T-helper 1 cell (primary cell): Measurements from ENCODE around the gene RALGAPA2.

ENCODE experiments used
- DNase-seq, 5 donors: peaks; one replicate each; pipeline ENCODE4 v3.0.0-alpha.2; 2012 to 2020

The RALGAPA2 gene

DNA sequence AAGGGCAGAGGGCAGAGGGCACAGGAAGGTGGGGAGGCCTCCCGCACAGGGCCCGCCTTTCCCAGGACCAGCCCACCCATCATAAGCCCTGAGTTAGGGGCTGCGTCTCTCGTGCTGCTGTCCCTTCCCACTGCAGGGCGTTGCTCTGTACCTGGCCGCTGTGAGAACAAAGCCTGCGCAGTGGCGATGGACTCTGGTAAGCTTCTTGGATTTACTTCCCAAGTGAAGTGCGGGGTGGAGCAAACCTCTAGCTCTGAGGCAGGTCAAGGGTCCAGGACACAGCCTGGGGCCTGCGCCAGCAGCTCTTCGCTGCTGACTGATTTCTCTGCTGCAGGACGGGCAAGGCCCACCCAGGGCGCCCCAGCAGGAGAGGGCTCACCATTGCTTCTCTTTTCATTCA, 320.7 kb downstream of the RALGAPA2 start:
- DNase-seq, result no peak

DNA sequence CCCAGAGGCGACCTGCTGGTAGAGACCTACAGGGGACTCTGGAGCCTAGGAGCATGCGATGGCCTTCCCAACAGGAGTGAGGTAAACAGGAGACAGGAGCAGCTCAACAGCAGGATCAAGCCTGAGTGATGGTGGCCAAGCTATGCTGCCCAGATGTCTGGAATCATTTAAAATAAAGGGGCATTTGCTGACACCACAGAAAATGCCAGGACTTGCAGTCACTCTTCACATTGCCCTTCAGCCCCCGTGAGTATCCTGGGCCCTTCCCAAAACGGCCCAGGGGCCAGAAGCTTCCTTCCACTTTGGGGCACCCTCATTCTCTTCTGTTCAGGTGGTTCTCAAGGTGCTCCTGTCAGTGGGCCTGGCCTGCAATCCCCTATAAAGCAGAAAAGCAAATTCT, 321.3 kb downstream of the RALGAPA2 start:
- DNase-seq, result no peak

DNA sequence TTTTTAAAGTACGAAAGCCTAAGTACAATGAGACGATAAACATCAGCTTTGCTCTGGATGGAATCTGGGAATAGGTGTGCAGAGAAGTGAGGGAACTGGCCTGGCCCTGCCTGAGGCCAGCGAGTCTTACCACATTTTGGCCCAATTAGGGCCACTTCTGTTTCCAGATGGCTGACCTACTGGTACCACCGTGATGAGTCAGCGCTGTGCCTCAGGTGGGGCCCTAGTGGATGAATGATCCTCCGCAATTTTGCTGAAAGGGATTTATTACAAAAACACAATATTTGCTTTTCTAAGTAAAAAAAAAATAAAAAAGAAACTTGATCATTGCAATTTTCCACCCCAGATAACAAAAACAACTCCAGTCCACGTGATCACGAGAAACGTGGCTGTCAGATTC, 322.1 kb downstream of the RALGAPA2 start:
- no peak for DNase-seq

DNA sequence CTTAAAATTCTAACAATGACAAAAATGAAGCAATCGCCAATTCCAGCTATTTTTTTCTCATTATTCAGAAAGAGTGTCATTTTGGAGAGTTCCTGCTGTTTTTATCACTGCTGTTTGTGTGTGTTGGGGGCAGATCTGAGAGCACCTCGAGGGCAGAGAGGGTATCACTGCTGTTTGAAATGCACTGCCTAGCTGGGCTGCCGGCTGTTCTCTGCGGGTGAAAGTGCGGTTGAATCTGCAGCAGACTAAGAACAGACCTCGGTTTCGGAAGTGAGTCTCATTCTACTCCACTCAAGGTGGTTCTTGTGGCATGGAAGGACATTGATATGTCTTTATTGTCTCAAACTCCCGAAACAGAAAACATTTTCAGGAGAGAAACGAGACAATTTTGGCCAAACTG, 326.3 kb downstream of the RALGAPA2 start:
- no peak for DNase-seq

DNA sequence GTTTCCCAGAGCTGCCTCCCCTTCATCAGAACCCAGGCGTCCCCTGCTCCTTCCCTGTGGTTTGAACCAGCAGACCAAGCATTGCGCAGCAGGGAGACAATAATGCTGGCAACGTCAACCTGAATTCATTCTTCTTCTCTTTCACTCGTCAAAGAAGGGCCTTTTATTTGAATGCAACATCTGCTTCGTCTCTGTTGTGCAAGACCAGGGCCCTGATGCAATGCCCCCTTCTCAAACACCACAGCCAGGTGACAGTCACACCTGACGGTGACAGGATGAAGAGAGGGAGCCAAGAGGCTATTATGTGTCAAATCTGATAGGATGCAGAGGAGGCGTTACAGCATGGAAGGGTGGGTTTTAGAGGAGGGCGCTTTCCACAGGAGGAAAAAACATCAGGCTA, 336.6 kb downstream of the RALGAPA2 start:
- no peak for DNase-seq

DNA sequence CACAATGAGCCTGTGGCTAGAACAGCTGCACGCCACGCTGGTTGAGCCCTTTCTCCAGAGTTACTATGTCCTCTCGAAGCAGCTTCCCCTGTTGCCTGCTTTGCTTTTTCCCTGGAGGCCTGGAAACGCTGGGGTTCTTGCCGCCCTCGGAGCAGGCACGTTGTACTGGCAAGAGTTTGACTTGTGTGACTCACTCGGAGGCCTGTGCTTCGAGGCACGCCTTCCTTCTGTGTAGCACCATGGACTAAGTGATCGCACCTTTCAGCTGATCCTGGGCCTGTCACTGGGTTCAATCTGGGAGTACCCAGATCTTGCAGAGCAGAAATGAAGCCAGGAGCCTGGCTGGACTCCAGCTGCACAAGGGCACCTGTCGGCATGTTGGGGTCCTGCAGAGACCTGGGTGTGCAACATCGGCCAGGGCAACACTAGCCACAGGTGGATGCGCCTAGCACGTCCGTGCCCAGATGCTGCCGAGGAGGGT, 339.3 kb downstream of the RALGAPA2 start:
- DNase-seq, result no peak

DNA sequence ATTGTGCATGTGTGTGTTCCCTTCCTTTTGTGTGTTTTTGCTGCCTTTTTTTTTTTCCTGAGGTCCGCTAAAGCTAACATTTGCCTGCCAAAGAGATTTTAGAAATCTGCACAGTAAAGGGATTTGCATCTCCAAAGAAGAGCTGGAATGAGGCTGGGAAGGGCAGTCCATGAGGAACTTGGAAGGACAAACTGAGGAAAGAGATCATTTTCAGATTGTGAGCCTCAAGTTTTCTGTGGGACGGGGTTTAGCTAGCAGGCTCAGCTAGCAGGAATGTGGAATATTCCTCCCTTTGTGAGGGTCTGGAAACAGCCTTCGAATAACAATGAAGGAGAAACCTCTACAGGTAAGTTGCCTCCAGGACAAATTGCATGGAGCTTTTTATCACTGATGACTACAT, 340.8 kb downstream of the RALGAPA2 start:
- no peak for DNase-seq

DNA sequence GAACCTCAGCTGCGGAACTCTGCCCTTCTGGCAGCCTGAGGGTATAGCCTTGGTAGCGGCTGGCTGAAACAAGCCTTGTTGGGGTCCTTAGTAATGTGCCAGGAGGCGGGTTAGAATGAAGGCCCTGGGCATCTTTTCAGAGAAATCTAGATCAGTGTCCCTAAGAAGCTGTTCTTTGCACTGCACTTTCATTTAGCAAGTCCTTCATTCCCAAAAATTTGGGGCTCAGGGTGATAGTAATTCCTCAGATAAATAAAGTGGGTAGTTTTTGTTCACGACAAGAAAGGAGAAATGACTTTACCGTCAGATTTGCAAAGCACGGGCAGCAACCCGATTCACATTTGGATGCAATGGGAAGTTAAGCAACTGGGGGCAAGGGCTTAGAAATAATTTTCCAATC, 341.4 kb downstream of the RALGAPA2 start:
- DNase-seq, result no peak

DNA sequence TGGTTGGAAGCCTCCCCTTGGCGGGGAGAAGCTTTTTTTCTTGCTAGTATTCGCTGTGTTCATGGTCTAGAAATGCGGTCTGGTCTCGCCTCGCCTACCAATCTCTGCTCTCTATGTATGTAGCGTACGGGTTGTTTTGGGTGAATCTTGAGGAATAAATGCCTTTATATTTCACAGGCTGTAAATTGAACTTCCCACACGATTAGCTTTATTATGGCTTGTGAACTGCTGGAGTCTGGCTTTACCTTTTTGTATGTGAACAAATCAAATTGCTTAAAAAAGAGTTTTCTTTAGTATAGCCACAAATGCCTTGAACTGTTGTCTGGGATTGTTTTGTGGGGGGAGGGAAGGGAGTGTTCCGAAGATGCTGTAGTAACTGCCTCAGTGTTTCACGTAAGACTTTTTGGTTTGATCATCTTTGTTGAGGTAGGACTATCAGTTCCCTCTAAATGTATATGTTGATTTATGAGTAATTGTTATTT, 342.3 kb downstream of the RALGAPA2 start:
- DNase-seq, result no peak

DNA sequence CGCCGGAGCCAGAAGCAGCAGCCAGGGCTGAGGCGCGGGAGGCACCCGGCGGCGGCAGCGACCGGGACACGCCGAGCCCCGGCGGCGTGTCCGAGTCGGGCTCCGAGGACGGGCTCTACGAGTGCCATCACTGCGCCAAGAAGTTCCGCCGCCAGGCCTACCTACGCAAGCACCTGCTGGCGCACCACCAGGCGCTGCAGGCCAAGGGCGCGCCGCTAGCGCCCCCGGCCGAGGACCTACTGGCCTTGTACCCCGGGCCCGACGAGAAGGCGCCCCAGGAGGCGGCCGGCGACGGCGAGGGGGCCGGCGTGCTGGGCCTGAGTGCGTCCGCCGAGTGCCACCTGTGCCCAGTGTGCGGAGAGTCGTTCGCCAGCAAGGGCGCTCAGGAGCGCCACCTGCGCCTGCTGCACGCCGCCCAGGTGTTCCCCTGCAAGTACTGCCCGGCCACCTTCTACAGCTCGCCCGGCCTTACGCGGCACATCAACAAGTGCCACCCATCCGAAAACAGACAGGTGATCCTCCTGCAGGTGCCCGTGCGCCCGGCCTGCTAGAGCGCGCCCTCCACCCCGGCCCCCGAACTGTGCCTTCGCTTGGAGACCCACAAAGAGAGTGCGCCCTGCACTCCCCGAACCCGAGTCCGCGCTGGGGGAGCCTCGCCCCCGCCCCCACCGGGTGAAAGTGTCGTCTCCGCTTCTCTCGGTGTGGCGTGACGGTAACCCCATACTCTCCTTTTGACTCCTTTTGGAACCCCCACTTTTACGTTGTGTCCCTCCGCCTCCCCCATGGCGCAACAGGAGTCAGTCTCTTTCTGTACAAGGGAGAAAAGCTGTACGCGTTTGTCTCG, 343.0 kb downstream of the RALGAPA2 start:
- DNase-seq, result peak in 1 of 5 donors; percentile 10

DNA sequence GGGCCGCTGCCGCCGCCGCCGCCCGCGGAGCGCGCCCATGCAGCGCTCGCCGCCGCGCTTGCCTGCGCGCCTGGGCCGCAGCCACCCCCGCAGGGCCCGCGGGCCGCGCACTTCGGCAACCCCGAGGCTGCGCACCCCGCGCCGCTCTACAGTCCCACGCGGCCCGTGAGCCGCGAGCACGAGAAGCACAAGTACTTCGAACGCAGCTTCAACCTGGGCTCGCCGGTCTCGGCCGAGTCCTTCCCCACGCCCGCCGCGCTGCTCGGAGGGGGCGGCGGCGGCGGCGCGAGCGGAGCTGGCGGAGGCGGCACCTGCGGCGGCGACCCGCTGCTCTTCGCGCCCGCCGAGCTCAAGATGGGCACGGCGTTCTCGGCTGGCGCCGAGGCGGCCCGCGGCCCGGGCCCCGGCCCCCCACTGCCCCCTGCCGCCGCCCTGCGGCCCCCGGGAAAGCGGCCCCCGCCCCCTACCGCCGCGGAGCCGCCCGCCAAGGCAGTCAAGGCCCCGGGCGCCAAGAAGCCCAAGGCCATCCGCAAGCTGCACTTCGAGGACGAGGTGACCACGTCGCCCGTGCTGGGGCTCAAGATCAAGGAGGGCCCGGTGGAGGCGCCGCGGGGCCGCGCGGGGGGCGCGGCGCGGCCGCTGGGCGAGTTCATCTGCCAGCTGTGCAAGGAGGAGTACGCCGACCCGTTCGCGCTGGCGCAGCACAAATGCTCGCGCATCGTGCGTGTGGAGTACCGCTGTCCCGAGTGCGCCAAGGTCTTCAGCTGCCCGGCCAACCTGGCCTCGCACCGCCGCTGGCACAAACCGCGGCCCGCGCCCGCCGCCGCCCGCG, 343.8 kb downstream of the RALGAPA2 start:
- DNase-seq, result no peak

DNA sequence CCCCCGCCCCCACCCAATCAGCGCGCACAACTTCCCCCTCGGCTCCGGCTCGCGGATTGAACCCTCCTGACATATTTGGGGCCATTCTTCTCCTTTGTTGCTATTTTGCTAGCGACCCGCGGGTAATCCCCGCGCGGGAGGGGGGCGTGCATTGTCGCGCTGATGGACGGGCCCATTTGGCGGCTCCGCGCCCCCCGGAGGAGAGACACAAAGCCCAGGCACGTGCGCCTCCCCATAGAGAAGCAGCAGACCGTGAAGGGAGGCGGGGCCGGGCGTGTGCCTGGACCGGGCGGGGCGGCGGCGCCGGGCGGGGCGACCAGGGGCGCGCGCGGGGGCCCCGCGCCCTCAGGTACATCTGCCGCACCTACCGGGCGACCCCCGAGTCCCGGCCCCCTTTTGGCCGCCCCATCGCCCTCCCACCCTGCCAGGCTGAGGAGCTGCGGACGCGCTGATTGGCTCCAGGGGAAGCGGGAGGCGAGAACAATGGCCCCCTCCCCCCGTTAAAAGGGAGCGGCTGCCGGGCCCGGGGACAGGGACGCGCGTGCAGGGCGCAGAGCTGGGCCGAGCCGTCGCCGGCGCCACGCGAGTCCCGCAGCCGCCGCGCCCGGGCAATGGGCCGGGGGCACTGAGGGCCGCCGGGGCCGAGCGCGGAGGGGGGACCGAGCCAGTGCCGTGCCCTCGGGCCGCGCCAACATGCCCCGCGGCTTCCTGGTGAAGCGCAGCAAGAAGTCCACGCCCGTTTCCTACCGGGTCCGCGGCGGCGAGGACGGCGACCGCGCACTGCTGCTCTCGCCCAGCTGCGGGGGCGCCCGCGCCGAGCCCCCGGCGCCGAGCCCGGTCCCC, 344.6 kb downstream of the RALGAPA2 start, which contains the start of gene INSM1:
Gene INSM1, plus strand, starts transcription at position 530 of the 843 bp plus-strand sequence. Its CDS starts 164 bp downstream, at position 694.
- no peak for DNase-seq

DNA sequence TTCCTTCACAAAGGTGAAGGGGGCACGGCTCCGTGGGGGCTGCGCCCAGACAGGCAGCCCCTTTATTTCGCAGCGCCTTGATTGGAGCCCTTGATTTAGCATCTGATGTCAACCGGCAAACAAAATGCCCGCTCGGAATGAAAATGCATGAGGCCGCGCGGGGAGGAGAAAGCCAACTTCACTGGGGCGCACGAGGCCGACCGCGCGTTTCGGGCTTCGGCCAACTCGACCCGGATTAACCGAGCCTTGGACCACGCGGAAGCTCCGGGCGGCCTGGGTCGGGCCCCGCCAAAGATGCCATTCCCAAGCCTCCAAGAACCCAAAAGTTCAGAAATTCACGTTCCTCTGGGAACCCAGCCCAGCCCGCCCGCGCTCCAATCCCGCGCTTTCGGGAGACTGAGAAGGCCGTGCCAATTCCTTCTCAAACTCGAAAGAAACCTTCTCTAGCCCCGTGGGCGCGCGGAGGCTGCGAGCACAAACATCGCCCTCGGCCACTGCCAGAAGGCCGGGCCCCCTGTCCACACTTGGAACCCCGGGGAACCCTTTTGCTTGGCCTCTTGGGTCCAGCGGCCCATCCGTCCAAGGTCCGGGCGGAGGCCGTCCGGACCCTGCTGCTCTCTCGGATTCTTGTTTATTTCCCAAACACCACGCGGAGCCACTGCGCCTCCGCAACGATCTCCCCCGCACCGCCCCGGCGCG, 345.4 kb downstream of the RALGAPA2 start:
- DNase-seq, result no peak

DNA sequence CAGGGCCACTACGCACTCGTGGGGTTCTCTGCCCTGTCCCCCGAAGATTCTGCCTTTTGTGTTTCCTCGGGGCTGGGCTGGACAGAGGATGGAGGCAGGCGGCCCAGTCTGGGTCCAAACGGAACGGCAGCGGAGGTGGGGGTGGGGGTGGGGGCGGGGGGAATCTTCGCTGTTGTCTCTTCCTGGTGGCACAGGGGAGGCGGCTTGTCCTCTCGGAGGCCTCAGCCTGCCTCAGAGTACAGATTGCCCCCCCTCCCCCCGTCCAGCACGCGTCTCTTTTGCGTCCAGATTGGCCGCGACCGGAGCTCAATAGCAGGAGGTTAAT, 345.9 kb downstream of the RALGAPA2 start:
- no peak for DNase-seq

DNA sequence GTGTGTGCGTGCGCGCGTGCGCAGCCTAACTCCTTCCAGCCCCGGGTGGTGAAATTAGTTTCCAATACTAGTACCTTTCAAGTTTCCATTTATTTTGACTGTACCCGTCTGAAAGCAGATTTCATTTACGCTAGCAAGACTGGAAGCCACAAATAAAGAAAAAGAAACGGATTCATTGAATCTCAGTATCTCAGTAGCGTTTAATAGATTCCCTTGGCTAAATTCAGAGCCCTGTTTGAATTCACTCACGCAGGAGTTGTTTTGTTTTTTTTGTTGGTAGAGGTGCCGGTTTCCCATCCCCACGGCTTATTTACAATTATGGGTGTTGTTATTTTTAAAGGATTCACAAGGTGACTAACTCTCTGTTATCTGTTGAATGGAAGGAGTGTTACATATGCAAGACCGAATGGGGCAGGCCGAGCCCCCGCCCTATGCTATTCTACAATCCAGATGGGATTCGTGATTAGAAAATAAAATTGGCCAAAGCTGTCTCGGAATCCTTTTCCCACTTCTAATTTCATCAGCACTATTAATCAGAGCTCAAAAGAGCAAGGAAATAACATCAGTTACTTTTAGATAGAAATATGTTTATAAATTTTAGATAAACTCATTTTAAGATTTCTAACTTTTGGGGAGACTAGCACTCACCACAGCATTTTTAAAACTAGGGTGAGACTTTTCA, 346.8 kb downstream of the RALGAPA2 start:
- DNase-seq, result no peak

DNA sequence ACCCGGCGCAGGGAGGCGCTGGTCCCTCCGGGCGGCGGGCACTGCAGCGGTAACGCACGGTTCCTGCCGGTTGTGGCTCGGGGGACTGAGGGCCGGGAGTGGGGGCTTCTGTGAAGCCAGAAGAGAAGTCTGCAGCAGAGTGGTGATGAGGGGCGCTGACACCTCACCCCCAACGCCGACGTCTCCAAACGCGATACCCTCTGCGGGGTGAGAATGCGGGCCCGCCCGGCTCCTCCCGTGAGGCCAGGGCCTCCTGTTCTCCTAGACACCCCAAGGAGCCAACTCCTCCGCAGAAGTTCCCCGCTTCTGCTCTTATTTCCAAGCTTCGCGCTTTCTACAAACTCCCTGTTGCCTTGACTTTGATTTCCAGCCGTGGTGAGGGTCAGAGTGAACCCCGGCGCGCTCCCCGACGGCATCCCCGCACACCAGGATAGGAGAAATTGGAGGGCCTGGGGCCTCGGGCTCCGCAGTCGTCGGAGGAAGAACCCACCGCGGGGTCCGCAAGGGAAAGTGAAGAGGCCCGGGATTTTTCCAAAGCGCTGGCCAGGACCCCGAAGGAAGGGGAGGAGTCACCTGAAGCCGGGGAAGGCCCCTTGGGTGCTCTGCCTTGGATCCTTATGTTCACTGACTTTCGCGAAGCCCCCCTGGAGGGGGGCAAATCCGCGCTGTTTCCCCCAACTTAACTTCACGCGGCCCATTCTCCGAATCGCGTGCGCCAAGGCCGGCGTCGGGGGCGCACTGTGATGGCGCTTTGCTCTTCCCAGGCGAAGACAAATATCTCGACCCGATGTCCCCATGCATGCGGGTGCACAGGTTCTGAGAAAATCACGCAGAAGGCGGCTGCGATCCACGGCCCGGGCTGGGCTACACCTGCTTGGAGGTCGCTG, 347.6 kb downstream of the RALGAPA2 start:
- no peak for DNase-seq

DNA sequence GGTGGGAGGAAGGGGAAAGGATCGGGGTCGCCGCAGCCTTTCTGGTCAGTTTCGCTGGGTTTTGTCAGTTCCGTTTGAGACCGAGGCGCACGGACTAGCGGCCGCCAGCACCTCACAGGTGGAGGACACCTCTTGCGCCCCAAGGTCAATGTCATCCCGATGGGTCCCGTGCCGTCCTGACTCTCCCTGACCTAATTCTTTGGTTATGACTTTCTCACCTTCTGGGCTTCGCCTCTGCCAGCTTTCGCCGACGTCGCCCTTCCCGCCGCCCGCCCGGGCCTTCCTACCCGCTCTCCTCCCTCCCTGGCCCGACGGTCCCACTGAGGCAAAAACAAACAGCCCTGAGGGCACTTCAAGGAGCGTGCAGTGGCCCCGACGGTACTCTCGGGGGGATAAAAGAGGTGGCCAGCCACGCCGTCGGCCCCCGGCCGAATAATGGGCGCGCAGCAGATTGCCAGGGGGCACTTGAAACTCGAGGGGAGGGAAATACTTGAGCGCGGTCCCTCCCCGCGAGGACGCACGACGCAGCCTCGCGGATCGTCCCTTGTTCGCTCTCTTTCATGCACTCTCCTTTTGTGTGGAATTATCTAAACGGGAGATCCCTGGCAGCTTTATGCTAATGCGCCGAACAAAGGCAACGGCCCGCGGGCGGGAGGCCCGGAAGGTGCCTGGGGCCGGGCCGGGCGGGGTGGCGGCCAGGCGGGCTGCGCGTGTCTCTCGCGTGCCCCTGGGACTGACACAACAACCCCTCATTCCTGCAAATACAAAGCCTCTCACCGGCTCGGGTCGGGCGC, 348.4 kb downstream of the RALGAPA2 start:
- no peak for DNase-seq

DNA sequence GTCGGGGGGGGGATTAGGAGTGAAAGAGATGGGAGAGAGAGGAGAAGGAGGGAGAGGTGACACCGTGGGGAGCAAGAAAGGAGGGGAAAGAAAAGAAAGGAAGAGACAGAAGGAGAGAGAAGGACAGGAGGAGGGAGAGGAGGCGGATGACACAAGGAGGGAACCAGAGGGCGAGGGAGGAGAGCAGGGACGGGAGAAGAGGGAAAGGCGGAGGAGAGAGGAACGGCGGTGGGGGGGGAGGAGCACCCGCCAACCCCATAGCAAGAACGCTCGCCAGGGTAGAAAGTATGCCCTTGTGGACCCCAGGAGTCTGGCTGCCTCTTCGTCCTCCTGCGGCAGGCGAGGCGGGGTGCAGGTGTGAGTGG, 349.0 kb downstream of the RALGAPA2 start:
- no peak for DNase-seq

DNA sequence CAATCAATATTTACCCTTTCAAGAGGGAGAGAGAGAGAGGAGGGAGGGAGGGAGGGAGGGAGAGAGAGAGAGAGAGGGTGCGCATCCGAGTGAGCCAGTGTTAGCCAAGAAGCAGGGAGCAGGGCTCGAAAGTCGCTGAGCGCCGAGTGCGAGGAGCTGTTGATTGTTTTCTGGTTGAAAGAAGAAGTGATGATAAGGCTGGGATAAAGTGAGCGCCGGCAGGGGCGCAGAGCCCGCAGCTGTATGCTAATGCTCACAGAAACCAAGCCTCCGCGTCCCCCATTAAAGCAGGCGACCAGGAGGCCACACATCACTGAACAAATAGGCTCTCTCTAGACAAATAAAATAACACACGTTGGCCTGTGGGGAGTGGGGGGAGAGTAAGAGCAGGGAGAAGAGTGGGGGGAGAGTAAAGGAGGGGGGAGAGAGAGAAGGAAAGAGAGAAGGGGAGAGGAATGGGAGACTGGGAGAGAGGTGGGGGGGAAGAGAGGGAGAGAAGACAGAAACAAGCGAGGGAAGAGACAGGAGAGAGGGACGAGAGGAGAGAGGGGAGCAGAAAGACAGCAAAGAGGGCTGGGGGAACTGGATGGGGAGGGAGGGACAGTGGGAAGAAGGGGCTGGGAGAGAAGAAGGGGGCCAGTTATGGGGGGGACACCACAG, 349.5 kb downstream of the RALGAPA2 start:
- no peak for DNase-seq
